Cerebellar cortex (tissue), 1 donor: ENCODE data around the gene IL19.

Experiments used
- DNase-seq: peaks from one replicate; pipeline ENCODE4 v3.0.0-alpha.2; 2015; ENCODE audit warnings: low spot score

IL19 gene, protein sequence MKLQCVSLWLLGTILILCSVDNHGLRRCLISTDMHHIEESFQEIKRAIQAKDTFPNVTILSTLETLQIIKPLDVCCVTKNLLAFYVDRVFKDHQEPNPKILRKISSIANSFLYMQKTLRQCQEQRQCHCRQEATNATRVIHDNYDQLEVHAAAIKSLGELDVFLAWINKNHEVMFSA

DNA sequence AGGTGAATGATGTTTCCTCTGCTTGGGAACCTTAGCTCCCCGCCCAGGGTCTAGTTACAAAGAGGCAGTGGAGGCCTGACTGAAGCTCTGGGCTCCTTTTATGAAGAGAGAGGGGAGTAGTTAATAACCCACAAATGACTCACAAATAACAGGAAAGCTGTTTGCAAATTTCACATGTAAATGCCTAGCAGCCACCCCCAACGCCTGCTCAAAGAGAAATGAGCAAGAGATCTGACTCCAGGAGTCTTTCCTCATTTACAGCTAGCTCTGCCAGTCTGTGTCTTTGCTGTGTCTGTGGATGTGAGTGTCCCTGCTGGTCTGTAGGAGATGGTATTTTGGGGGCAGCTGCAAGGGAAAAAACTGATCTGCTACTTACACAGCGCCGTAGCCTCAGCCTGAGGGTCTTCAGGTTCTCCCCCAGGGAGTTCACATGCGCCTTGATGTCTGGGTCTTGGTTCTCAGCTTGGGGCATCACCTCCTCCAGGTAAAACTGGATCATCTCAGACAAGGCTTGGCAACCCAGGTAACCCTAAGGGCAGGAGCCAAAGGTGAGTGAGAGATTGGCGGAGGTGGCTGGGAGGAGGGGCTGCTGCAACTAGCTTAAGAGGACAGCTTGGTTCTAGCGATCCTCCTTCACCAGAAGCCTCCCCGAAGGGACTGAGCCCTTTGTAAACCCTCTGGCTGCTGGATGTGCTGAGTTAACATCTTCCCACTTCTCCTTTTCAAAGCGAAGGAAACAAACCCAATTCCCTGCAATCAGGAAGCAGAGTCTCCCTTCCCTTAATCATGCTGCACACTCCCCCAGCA, at the start of gene IL19:
TSS of gene IL19 (plus strand) at position 243 of the 807 bp plus-strand sequence. CDS start 65,890 bp downstream, outside the sequence.
- DNase-seq: no peak

DNA sequence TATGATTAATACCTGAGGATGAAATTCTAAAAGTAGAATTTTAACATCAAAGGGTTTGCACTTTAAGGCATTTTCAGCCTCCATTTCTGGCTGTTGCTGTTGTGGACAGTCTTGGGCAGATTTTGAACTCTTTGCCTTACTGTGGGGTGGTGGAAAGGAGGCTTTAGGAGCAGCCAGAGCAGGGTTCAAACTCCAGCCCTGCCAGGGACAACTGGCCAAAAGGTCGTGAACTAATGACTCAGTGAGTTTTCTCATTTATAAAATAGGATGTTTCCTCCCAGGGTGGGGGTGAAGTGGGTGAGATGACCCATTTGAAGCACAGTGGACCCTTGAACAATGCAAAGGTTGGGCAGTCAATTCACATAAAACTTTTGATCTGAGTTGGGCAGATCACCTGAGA, 49.1 kb upstream of the IL19 start:
- no peak for DNase-seq

DNA sequence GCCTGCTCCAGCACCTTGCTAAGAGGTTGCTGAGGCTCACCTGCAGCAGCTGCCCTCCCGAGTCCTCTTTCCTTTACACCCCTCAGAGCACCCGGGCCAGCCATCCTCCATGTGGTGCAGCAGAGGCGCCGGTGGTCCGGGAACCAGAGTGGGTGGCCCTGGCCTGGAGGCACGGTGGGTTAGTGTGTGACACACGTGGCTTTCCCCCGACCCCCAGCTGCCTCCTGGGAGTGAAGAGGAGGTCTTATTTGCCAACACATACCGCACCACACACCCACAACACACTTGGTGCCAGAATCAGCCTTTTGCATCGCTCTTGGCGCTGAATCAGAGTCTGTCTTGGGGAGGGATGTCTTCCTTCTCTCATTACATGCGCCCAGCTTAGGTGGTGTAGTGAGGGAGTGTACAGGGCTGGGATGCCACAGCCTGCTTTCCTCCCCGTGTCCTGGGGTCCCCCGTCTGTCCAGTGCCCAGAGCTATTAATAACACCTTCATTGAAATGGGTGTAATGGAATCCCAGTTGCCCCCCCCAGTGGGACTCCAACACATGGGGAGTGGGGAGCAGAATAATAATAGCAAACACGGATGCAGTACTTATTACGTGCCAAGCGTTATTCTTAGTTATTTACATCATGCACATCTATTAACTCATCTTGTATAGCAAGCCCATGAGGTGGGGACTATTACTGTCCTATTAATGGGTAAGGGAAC, 47.7 kb upstream of the IL19 start:
- no peak for DNase-seq

DNA sequence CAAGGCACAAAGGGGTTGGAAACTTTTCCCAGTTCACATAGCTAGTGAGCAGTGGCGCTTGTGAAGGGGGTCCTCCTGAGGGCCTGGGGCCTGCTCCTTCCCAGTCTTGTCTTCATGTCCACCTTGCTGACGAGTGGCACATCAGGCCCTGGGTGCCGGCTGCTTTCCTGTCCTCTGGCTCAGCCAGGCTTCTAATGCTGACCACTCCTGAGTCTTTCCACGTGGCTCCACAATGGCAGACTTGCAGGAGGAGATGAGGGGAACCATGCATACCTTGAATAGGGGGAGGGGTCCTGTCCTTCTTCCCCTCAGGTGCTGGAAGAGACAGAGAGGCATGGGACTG, 47.1 kb upstream of the IL19 start:
- no peak for DNase-seq

DNA sequence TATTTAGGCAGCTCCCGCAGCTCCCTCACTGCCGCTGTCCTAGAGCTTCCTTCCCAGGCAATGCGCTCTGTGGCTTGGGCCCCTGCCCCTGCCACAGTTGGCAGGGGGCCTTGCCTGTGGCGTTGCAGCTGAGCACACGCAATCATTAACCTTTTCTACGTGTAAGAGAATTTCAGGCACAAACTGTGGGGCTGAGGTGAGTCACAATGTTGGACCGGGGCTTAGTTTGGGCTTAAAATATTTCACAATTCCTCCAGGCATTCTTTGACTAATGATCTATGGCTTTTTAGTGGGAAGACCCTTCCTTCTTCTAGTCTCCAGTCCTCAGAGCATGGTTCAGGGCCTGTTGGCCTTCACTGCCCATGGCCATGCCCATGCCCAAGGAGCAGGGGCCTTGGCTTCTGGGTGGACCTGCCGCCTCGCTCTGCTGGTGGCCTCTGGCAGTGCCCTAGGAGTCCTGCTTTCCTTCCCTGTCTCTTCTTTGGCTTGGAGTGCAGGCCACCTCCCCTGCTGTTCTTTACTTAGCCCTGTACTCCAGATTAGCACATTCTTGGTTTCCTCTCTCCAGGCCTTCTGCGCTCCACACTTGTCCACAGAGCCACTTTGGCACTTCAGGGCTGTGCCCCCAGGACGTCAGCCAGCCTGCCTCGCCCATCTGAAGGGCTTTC, 46.6 kb upstream of the IL19 start:
- no peak for DNase-seq

DNA sequence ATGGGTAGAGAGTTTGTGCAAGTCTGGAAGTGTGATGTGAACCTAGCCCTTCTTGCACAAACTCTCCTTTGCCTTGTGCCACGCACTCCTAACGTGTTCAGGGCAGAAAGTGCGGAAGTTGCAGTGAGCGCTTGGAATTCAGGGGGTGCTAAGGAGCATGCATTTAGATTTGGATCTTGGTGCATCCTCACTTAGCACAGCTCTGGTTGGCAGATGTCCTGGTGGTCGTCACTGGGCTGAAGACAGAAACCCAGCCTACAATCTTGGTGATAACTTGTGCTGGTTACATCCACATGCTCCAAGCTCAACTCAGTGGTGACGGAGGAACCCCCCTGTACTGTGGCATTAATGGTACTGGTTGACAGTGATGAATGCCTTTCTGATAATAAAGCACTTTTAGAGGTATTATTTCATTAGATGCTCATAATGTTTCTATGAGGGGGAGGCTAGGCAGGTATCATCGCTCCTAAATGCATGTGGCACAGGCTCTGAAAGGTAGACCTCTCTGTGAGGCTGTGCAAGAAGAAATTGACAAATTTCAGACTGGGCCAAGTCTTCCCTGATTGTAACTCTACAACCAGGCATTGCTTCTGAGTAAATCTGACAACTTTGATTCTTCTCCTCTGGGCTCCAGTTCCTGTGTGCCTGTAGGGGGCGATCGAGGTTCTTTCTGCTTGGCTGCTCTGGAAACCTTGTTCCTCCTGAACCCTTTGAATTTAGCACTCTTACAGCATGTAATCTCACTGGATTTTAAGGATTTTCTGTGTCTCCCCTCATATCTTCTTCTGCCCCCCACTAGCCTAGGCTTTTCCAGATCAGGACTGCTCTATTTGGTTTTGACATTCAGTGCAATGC, 45.2 kb upstream of the IL19 start:
- peak; percentile 59 for DNase-seq

DNA sequence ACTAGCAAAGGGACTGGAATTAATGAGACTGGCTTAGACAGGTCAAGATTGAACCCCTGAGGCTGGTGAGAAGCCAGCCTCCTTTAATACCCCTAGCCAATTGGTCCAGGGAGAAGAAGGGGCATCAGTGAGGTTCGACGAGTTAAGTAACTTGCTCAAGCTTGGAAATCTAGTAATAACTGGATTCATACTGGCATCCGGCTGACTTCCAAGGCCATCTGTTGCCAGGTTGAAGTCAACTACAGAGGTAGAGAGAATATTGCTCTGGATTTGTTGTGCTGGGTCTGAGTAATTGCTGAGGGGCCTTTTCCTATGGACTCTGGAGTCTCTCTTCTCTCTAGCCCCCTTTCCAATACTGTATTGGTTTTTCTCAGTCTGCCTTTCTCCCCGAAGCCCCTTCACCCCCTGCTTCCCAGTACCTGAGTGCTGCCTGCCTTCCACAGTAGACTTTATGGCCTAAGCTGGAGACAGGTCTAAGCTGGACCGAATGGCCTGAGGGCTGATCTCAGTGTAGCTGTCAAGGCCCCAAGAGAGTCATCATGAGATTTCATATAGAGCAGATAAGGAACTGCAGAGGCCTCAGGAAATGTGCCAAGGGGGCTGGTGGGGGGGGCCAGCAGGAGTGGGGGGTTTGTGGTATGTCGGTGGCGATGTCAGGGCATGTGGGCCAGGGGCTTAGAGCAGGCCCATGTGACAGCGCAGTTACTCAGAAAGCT, 42.4 kb upstream of the IL19 start:
- DNase-seq: peak; percentile 58

DNA sequence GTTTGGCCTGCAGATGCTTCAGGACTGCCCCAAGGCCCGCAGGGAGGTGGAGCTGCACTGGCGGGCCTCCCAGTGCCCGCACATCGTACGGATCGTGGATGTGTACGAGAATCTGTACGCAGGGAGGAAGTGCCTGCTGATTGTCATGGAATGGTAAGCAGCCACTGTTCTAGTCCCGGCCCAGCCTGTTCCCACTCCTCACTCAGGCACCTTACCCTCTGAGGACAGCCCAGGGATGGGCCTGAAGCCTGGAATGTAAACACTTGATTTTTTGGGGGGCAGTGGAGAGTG, 41.9 kb upstream of the IL19 start:
- DNase-seq: no peak

DNA sequence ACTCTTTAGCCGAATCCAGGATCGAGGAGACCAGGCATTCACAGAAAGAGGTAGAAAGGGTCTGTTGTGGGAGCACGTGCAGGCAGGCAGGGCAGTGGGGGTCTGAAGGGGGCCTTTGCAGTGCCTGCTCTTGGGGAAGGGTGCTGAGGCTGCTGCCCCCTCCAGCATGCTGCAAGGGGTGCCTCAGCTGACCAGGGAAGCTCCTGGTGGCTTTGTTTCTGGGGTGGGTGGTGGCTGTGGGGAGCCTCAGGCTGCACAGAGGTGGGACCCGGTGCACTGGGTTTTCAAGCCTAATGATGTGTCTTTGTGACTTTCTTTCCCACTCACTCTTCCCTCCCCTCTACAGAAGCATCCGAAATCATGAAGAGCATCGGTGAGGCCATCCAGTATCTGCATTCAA, 41.5 kb upstream of the IL19 start:
- no peak for DNase-seq

DNA sequence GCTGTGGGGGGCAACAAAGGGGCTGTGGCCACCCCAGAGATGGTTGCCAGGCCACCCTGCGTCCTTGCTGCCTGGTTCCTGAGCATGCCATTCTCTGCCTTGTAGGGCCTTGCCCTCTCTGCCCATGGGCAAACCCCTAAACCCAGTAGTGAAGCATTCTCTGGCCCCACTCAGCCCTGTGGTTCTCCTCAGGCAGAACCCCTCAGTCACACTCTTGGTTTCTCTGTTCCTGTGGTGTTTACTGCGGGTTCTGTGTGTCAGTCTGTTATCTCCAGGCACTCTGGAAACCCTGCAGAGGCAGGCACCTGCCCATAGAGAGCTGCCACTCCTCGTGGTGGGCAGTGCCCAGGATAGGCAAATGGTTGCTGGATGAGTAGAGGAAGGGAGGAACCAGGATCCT, 41.1 kb upstream of the IL19 start:
- no peak for DNase-seq

DNA sequence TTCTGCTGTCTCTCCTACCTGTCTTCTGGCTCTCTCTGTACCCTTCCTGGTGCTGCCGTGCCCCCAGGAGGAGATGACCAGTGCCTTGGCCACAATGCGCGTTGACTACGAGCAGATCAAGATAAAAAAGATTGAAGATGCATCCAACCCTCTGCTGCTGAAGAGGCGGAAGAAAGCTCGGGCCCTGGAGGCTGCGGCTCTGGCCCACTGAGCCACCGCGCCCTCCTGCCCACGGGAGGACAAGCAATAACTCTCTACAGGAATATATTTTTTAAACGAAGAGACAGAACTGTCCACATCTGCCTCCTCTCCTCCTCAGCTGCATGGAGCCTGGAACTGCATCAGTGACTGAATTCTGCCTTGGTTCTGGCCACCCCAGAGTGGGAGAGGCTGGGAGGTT, 38.1 kb upstream of the IL19 start:
- no peak for DNase-seq

DNA sequence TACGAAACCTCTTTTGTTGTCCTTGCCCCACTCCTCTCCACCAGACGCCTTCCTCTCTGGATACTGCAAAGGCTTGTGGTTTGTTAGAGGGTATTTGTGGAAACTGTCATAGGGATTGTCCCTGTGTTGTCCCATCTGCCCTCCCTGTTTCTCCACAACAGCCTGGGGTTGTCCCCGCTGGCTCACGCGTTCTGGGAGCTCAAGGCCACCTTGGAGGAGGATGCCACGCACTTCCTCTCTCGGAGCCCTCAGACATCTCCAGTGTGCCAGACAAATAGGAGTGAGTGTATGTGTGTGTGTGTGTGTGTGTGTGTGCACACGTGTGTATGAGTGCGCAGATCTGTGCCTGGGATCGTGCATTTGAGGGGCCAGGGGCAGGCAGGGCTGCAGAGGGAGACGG, 37.6 kb upstream of the IL19 start:
- no peak for DNase-seq

DNA sequence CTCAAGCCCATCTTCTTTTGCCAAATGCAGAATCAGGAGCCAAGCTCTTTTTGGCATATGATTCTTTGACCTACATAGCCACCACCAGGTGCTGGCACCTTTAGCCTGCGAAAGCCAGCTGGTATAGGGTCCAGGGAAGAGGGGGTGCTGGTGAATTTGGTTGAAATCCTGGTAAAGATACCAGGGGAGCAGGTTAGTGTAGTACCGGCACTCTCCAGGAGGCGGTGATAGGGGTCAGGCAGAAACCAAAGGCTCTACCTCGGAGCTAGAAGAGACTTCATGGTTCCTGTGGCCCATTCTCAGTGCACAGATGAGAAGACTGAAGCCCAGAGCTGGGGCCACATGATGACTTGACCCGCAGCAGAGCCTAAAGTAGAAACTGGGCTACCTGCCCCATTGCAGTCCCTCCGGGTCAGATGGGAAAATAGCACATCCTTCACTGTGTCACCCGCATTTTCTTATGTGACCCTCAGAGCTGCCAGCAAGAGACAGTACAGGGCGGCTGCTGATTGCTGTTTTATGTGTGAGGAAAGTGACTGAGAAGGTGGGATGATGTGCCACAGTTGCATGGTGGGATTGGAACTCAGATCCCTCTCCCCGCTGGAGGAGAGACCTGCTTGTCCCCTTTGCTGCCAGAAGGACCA, 36.0 kb upstream of the IL19 start:
- peak; percentile 72 for DNase-seq

DNA sequence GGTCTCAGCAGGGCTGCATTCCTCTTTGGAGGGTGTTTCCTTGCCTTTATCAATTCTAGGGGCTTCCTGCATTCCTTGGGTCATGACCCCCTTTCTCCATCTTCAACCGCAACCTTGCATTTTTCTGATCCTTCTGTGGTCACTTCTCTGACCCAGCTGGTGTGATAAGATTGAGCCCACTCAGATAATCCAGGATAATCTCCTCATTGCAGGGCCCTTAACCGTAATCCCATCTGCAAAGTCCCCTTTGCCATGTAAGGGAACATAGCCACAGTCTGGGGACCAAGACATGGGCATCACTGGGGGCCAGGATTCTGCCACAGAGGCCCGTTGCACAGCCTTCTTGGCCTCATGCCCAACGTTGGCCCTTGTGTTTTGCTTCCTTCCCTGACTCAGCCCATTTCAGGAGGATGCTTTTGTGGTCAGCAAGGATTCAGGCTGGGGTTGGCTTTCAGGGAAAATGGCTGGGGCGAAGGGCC, 35.0 kb upstream of the IL19 start:
- DNase-seq: no peak

DNA sequence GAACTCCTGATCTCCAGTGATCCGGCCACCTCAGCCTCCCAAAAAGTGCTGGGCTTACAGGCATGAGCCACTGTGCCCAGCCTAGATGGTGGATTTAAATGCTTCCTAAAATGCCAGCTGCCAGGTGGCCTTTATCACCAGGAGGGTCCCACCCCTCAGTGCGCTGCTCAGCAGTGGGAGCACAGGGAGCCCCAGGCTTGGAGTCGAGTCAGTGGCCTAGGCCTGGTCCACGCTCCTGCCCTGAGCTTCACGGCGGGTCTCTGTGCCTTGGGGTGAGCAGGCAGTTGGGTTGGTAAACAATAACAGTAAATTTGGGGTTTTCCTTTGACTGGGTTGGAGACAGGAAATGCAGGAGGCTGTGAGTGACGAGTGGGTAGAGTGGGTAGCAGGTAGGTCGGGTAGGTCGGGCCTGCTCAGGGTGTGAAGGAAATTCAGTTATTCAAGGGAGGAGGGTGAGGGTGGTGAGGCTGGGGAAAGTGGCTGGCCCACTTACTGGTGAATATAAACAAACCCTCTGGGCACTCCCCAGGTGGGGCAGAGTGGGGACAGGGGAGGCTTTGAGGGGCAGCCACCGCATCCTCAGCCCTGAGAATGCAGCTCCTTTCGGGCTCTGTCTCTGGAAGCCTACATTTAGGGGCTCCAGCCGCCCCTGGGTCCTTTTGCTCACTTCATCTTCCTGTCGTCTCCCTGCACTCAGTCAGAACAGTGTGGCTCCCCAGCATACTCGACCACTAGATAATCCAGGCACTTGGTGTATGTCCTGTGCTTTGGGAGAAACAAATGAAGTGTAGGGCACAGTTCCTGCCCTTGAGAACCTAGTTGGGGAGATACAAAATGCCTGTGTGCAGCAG, 33.5 kb upstream of the IL19 start:
- no peak for DNase-seq

DNA sequence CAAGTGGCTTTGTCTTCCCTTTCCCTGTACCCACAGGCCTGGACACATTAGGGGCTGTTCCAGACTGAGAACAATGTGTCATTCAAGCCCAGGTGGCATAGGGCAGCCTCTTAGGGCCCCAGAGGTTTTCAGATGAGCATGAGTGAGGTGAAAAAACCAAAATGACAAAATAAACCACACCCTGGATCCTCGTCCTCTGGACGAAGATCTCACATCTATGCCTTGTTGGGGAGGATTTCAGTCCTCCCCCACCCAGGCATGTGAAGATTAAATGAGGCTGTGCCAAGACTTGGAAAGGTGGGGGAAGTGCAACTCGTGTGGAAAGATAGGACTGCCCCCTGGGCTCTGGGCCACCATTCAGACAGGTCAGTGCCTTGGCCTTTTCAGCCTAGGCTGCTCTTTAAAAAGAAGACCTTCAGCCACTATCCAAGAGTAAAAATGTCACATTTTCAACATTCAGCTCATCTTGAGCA, 32.8 kb upstream of the IL19 start:
- no peak for DNase-seq

DNA sequence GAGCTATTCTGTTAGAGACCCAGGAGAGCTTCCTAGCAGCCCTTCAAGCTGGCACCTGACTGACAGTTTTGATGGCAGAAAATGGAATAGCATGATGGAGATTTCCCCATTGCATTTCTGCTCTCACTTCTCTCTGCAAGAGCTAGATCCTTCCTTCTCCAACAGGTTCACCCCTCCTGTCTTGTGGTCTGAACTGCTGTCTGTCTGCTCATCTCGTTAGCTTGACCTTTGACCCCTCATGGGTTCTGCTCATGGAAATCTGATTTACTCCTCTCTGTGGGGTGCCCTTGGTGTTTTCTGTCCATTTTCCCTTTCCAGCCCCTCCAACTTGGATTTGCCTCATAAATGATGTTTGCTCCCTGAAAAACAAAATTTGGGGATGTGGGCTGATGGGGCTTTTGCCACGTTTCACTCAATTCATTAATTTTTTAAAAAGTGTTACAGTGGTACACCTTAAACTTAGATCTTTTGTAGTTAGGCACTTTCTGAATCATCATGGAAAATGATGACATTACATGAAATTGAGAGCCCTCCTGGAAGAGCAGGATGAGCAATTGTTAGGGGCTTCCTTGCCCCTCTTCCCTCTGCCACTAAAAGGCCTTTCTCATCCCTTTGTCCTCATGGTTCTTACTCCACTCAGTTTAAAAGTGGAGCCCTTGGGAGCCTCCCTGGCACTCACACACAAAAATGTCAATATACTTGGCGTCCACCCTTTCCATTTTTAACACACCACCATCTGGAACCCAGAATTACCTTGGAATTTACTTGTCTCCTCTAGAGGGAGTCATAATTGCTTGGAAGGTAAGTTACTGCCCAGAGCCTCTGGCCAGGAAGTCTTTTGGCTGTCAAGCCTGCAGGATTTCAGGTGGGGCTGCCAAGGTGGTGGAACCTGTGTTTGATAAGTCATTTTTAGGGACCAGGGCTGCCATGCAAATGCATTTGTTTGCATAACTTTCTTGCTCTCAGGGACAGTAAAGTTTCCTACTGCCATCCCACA, 31.9 kb upstream of the IL19 start:
- peak; percentile 75 for DNase-seq

DNA sequence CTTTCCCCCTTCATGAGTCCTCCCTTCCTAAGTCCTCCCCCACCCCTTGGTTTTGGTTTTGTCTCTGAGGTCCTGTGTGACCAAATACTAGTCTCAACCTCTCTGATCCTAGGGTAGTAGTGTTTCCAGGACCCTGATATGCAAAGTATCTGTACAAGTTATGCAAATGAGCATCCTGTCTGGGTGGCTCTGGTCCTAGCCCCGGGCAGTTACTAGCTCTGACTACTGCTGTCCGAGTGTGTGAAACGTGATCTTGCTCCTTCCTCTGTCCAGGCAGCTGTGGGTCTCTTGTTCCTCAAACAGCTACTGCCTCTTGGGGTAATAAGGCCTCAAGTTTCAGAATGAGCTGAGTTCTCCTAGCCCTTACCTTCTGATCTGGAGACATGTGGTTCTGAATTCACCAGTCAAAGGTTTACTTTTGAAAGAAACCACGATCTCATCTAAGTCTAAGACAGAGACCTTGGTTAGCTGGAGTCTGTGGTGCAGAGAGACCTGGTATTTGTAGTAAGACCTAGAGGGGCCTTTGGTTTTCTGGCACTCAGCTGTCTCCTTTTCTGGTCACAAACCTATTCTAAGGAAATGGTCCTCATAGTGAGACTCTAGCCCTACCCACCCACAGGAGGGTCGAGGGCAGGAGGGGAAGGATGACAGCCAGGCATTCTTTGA, 31.0 kb upstream of the IL19 start:
- DNase-seq: no peak
